ENCODE measurements around the gene RBP4. TPM values are rescaled to one million over a fixed set of nuclear protein-coding genes. Genes with fewer than 3 reads are reported as not detected.

Gene RBP4
- total and polyA plus RNA-seq, 4 donors = 8.7 to 37.5 (median 10.8) TPM

DNA sequence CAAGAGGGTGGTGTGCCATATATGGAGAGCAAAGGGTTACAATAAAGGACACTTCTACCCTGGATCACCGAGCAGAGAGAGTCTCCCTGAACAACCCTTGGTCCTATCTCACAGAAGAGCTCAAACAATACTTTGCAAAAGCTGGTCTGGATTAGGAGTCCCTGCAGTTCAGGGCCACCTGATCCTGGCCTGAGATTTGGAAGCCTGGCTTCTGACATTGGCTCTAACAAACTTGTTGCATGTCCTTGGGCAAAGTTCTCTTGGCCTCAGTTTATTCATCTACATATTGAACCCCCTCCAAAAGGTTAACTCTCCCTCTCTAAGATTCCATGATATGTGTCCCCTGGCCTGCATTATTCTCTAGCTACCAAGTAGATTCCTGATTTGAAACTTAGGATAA is 1.7 kb downstream of the RBP4 start:
- H3K4me3 ChIP-seq (ENCODE audit: low read length in 2 of 2) = no peak overlapping the region
- no peaks in the 10 kb centered on the region for H3K36me3 ChIP-seq (ENCODE audit: control insufficient read depth in 1 of 2, insufficient read depth in 2 of 2, low read length in 1 of 2)
- ATAC-seq (ENCODE audit: low FRiP score) (no peak), DNase-seq (no peak)
- no peak overlapping the region for H3K27ac ChIP-seq (ENCODE audit: low read depth in 1 of 2, low read length in 2 of 2)
- H3K27me3 ChIP-seq (ENCODE audit: control insufficient read depth in 1 of 2, insufficient read depth in 2 of 2, low read length in 1 of 2) = no peaks in the 10 kb centered on the region
- no peaks in the 10 kb centered on the region for H3K9me3 ChIP-seq (ENCODE audit: control insufficient read depth, low read length)
- peaks cover 0 to 1% of the 10 kb centered on the region in 2 donors for H3K4me1 ChIP-seq (ENCODE audit: control insufficient read depth in 1 of 2, insufficient read depth in 2 of 2, low read length in 2 of 2)
- 63% methylated on average over 1 of the region's 1 CpG for WGBS, 2 donors
- intact Hi-C loops (cut with DNase I) = no loop called here

DNA sequence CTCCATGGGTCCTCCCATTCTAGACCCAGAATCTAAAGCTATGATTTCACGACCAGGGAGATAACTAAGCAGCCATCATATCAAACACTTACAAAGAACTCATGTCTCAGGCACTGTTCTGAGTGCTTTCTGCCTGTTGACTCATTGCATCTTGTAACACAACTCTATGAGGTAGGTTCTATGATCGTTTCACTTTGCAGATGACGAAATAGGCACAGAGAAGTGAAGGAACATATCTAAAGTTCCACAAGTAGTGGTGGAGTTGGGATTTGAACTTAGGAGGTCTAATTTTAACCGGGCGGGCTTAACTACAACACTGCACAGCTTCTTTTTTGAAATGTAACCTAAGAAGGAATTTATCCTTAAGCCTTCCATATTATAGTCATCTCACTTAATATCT is 2.9 kb downstream of the RBP4 start:
- Histone ChIP-seq H3K27ac (ENCODE audit: low read depth in 1 of 2, low read length in 2 of 2) (no peak overlapping the region), H3K9me3 (ENCODE audit: control insufficient read depth, low read length) (no peaks in the 10 kb centered on the region), H3K4me3 (ENCODE audit: low read length in 2 of 2) (no peak overlapping the region), H3K36me3 (ENCODE audit: control insufficient read depth in 1 of 2, insufficient read depth in 2 of 2, low read length in 1 of 2) (no peaks in the 10 kb centered on the region), H3K4me1 (ENCODE audit: control insufficient read depth in 1 of 2, insufficient read depth in 2 of 2, low read length in 2 of 2) (peaks cover 0 to 1% of the 10 kb centered on the region in 2 donors), H3K27me3 (ENCODE audit: control insufficient read depth in 1 of 2, insufficient read depth in 2 of 2, low read length in 1 of 2) (no peaks in the 10 kb centered on the region)
- ATAC-seq (ENCODE audit: low FRiP score) (no peak), DNase-seq (no peak)
- intact Hi-C loops (cut with DNase I) = no loop called here
- WGBS, 2 donors = 95% methylated on average over 5 of the region's 5 CpGs

DNA sequence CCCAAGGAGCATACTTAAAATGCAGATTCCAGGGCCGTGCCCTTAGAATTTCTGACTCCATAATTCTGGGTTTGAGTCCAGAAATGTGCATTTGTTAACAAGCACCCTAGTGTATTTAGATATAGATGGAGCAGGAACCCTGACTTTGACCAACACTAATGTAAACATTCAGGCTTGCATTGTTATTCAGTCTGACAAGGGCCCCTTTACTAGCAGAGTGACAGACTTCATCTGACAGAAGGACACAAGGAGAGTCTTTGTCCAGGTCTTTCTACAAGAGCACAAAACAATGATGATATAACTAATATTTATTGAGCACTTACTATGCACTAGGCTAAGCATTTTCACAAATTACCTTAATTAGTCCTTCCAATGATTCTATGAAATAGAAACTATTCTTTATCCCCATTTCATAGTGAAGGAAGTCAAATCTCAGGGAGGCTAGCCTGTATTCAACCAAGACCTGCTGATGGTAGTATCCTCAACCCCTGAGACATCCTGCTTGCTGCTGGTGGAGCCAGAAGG is 3.9 kb downstream of the RBP4 start:
- Histone ChIP-seq H3K4me3 (ENCODE audit: low read length in 2 of 2) (no peak overlapping the region), H3K27me3 (ENCODE audit: control insufficient read depth in 1 of 2, insufficient read depth in 2 of 2, low read length in 1 of 2) (no peaks in the 10 kb centered on the region), H3K36me3 (ENCODE audit: control insufficient read depth in 1 of 2, insufficient read depth in 2 of 2, low read length in 1 of 2) (no peaks in the 10 kb centered on the region), H3K4me1 (ENCODE audit: control insufficient read depth in 1 of 2, insufficient read depth in 2 of 2, low read length in 2 of 2) (no peaks in the 10 kb centered on the region), H3K27ac (ENCODE audit: low read depth in 1 of 2, low read length in 2 of 2) (no peak overlapping the region), H3K9me3 (ENCODE audit: control insufficient read depth, low read length) (no peaks in the 10 kb centered on the region)
- WGBS, 2 donors = 95 to 96% methylated on average over 1 of the region's 1 CpG
- intact Hi-C loops (cut with DNase I) = no loop called here
- ATAC-seq (ENCODE audit: low FRiP score) = no peak
- no peak for DNase-seq

DNA sequence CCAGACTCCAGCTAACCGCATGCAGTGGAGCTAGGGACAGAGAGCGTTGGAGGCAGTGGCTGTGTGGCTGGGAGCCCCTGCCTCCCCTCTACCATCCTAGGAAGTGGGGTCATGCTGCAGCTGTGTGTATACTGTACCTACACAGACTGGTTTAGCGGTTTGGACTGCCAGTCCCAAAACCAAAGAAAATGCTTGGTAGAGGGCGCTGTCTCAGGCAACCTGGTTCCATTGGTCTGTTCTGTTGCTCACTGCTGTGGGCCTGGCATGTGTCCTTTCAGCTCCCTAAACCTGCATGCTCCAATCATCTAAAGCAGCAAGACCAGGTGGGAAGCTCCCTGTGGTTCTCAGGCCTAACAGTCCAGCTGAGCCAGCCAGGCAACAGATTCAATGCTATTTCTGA is 4.5 kb downstream of the RBP4 start:
- 97 to 100% methylated on average over 4 of the region's 4 CpGs for WGBS, 2 donors
- intact Hi-C loops (cut with DNase I) = no loop called here
- DNase-seq (no peak), ATAC-seq (ENCODE audit: low FRiP score) (no peak)
- no peaks in the 10 kb centered on the region for H3K27me3 ChIP-seq (ENCODE audit: control insufficient read depth in 1 of 2, insufficient read depth in 2 of 2, low read length in 1 of 2)
- H3K9me3 ChIP-seq (ENCODE audit: control insufficient read depth, low read length) = no peaks in the 10 kb centered on the region
- H3K36me3 ChIP-seq (ENCODE audit: control insufficient read depth in 1 of 2, insufficient read depth in 2 of 2, low read length in 1 of 2) = no peaks in the 10 kb centered on the region
- no peak overlapping the region for H3K4me3 ChIP-seq (ENCODE audit: low read length in 2 of 2)
- H3K4me1 ChIP-seq (ENCODE audit: control insufficient read depth in 1 of 2, insufficient read depth in 2 of 2, low read length in 2 of 2) = no peaks in the 10 kb centered on the region
- H3K27ac ChIP-seq (ENCODE audit: low read depth in 1 of 2, low read length in 2 of 2) = no peak overlapping the region

DNA sequence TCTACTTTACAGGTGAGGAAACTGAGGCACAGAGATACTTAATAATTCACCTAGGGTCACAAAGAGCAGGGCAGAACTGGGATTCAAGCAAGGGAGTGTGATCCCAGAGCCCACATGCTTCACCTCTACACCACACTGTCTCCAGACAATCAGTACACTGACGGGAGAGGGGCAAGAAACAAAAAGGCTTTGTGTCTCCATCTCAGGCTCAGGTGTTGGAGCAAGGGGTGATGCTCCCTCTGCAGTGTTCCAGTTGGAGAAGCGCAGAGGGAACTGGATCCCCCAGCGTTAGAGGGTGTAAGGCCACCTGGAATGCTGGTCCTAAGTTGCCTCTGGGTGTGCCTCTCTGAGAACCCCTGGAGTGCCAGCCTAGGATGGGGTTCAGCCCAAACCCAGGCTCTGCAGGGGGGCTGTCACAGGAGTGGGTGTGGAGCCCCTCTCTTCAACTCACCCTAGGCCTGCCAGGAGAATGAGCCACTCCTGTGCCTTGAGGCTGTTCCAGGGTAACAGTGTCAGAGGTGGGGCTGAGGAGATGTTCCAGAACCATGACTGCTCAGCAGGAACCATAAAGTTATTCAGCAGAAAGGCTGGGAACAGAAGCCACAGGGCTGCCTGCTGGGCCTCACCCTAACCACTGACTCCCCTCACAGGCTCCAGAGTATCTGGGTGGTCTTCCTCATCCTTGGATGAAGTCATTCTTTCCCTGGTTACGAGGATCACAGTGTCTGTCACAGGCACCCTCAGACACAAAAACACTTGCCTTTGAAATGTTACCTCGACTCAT is 5.5 kb downstream of the RBP4 start:
- no peak for ATAC-seq (ENCODE audit: low FRiP score)
- no peak overlapping the region for H3K4me3 ChIP-seq (ENCODE audit: low read length in 2 of 2)
- WGBS, 2 donors = 95 to 96% methylated on average over 5 of the region's 5 CpGs

DNA sequence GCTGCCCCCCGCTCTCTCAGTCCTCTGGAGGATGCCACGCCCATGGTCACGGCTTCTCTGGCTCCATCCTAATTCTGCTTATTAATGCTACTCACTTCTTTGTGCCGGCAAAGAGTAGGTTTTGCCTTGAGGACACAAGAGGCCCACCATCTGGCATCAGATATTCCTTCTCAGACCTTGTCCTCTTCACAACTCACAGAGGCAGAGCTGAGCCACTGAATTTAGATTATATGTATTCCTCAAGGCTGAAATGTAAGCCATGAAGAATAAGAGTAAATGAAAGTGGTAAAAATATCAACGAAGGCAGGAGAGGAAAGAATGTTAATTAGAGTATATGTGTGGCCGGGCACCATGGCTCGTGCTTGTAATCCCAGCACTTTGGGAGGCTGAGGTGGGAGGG is 6.5 kb downstream of the RBP4 start:
- no peaks in the 10 kb centered on the region for H3K9me3 ChIP-seq (ENCODE audit: control insufficient read depth, low read length)
- H3K4me1 ChIP-seq (ENCODE audit: control insufficient read depth in 1 of 2, insufficient read depth in 2 of 2, low read length in 2 of 2) = no peaks in the 10 kb centered on the region
- DNase-seq = no peak
- ATAC-seq (ENCODE audit: low FRiP score) = no peak
- no peaks in the 10 kb centered on the region for H3K27me3 ChIP-seq (ENCODE audit: control insufficient read depth in 1 of 2, insufficient read depth in 2 of 2, low read length in 1 of 2)
- H3K27ac ChIP-seq (ENCODE audit: low read depth in 1 of 2, low read length in 2 of 2) = no peak overlapping the region
- no peaks in the 10 kb centered on the region for H3K36me3 ChIP-seq (ENCODE audit: control insufficient read depth in 1 of 2, insufficient read depth in 2 of 2, low read length in 1 of 2)
- intact Hi-C loops (cut with DNase I) = no loop called here
- no peak overlapping the region for H3K4me3 ChIP-seq (ENCODE audit: low read length in 2 of 2)
- 92 to 93% methylated on average over 7 of the region's 7 CpGs for WGBS, 2 donors

More for the DNA sequence above, 5.5 kb downstream of the RBP4 start:
- DNase-seq = no peak
- Histone ChIP-seq H3K27ac (ENCODE audit: low read depth in 1 of 2, low read length in 2 of 2) (no peak overlapping the region), H3K4me1 (ENCODE audit: control insufficient read depth in 1 of 2, insufficient read depth in 2 of 2, low read length in 2 of 2) (no peaks in the 10 kb centered on the region), H3K9me3 (ENCODE audit: control insufficient read depth, low read length) (no peaks in the 10 kb centered on the region), H3K36me3 (ENCODE audit: control insufficient read depth in 1 of 2, insufficient read depth in 2 of 2, low read length in 1 of 2) (no peaks in the 10 kb centered on the region), H3K27me3 (ENCODE audit: control insufficient read depth in 1 of 2, insufficient read depth in 2 of 2, low read length in 1 of 2) (no peaks in the 10 kb centered on the region)
- intact Hi-C loops (cut with DNase I) = no loop called here

DNA sequence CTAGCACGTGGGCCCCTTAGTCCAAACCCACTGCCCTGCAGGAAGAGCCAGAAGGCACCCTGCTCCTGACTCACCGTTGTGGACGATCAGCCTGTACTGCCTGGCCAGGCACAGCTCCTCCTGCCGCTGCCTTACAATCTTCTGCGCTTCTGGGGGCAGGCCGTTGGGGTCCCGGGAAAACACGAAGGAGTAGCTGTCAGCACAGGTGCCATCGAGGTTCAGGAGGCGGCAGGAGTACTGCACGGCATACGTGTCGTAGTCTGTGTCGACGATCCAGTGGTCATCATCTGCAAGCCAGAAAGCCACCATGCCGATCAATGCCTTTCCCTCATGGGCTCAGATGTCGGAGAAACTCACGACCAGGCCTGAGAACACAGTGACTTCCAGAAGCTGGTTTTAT is 7.3 kb downstream of the RBP4 start:
- DNase-seq = no peak
- H3K27ac ChIP-seq (ENCODE audit: low read depth in 1 of 2, low read length in 2 of 2) = no peak overlapping the region
- no peaks in the 10 kb centered on the region for H3K9me3 ChIP-seq (ENCODE audit: control insufficient read depth, low read length)
- intact Hi-C loops (cut with DNase I) = no loop called here
- H3K36me3 ChIP-seq (ENCODE audit: control insufficient read depth in 1 of 2, insufficient read depth in 2 of 2, low read length in 1 of 2) = no peaks in the 10 kb centered on the region
- no peaks in the 10 kb centered on the region for H3K4me1 ChIP-seq (ENCODE audit: control insufficient read depth in 1 of 2, insufficient read depth in 2 of 2, low read length in 2 of 2)
- H3K4me3 ChIP-seq (ENCODE audit: low read length in 2 of 2) = no peak overlapping the region
- 93 to 94% methylated on average over 18 of the region's 18 CpGs for WGBS, 2 donors
- no peak for ATAC-seq (ENCODE audit: low FRiP score)
- no peaks in the 10 kb centered on the region for H3K27me3 ChIP-seq (ENCODE audit: control insufficient read depth in 1 of 2, insufficient read depth in 2 of 2, low read length in 1 of 2)

DNA sequence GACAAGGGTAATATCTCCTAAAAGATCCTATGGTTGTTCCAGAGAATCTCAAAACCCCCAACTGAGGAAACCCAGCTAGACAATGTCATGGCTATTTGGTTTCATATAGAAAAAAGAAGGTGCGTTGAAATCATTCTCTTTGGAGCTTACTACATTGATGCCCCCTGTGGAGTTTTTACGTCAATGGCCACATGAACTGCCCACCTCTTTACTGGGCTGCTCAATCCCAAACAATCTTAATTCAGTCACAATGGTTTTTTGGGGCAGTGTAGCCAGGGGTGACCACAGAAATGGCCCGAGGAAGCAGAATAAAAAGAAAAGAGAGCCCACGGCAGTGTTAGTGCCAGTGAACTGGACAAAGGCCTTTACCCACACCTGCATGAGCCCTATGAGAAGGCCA is 7.8 kb downstream of the RBP4 start:
- Histone ChIP-seq H3K27me3 (ENCODE audit: control insufficient read depth in 1 of 2, insufficient read depth in 2 of 2, low read length in 1 of 2) (no peaks in the 10 kb centered on the region), H3K27ac (ENCODE audit: low read depth in 1 of 2, low read length in 2 of 2) (no peak overlapping the region), H3K4me3 (ENCODE audit: low read length in 2 of 2) (no peak overlapping the region), H3K36me3 (ENCODE audit: control insufficient read depth in 1 of 2, insufficient read depth in 2 of 2, low read length in 1 of 2) (no peaks in the 10 kb centered on the region), H3K4me1 (ENCODE audit: control insufficient read depth in 1 of 2, insufficient read depth in 2 of 2, low read length in 2 of 2) (no peaks in the 10 kb centered on the region), H3K9me3 (ENCODE audit: control insufficient read depth, low read length) (no peaks in the 10 kb centered on the region)
- 93 to 94% methylated on average over 4 of the region's 4 CpGs for WGBS, 2 donors
- intact Hi-C loops (cut with DNase I) = no loop called here
- ATAC-seq (ENCODE audit: low FRiP score) (no peak), DNase-seq (no peak)

DNA sequence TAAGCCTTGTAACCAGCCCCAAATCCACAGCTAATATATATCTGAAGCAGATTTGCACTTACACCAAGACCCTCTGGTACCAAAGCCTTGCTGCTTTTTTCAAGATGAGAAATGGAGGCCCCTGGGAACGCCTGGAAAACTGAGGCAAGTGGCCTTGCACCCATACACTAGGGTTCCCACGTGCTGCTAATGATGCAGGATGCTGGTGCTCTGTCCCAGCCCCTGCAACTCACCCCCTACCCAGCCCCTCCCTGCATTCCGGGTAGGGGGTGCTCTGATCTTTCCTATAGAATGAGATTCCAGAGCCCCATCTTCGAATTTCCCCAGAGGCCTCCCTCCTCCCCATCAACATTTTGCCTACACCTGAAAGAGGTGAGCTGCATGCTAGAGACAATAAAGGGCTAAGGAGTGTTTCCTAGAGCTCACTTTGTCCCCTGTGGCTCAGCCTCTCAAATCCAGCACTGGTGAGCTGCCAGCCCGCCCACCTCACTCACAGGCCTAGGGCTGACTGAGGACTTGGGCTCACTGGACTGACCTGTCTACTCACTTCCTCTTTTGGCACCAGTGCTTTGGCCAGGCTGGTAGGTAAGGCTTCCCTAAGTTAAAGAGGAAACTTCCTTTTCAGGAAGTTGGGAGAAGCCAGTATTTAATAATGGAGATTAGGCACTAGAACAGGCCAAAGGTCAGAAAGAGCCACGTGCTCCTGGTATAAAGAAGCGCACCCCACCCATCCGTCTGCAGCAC is 9.8 kb downstream of the RBP4 start:
- no peak for DNase-seq
- 87 to 88% methylated on average over 8 of the region's 8 CpGs for WGBS, 2 donors

More for the DNA sequence above, 9.8 kb downstream of the RBP4 start:
- Histone ChIP-seq H3K4me1 (ENCODE audit: control insufficient read depth in 1 of 2, insufficient read depth in 2 of 2, low read length in 2 of 2) (no peaks in the 10 kb centered on the region), H3K36me3 (ENCODE audit: control insufficient read depth in 1 of 2, insufficient read depth in 2 of 2, low read length in 1 of 2) (no peaks in the 10 kb centered on the region), H3K27ac (ENCODE audit: low read depth in 1 of 2, low read length in 2 of 2) (no peak overlapping the region), H3K9me3 (ENCODE audit: control insufficient read depth, low read length) (no peaks in the 10 kb centered on the region), H3K4me3 (ENCODE audit: low read length in 2 of 2) (no peak overlapping the region), H3K27me3 (ENCODE audit: control insufficient read depth in 1 of 2, insufficient read depth in 2 of 2, low read length in 1 of 2) (no peaks in the 10 kb centered on the region)
- no peak for ATAC-seq (ENCODE audit: low FRiP score)
- intact Hi-C loops (cut with DNase I) = no loop called here

Data from aorta (tissue), 5 donors.